Pancreas (tissue), 10 donors: ENCODE data around the gene LORICRIN. TPM values are rescaled to one million over a fixed set of nuclear protein-coding genes. Genes with fewer than 3 reads are reported as not detected.

Source experiments
- ATAC-seq, 4 donors: fragments of 200-7000 bp; cut with Tn5 transposase; one replicate each; pipeline versions ENCODE4 v1.8.0 to v1.9.1; 2020; ENCODE audit warnings: mild to moderate bottlenecking in 4 of 4, moderate library complexity in 4 of 4
- DNase-seq, 6 donors: peaks; one replicate each; pipeline ENCODE4 v3.0.0-alpha.2; 2020
- FAIRE-seq: peaks from 2 replicates; lab custom pipeline; 2012; peaks lifted over from hg19 to GRCh38; lab: Jason Lieb, UNC
- H3K27ac ChIP-seq, 4 donors: fragments of 200-600 bp; sonication (generic); 1 replicate in 3 of 4; 2 replicates in 1 of 4; pipeline versions ENCODE4 v1.5.0 to v1.8.0; 2020
- H3K27me3 ChIP-seq, 4 donors: fragments of 200-600 bp; one replicate each; pipeline ENCODE4 v1.8.0; 2021
- H3K36me3 ChIP-seq, 3 donors: fragments of 200-600 bp; sonication (generic) in 1 of 3; one replicate each; pipeline versions ENCODE4 v1.5.0 to v1.8.0; 2020 to 2021
- H3K4me1 ChIP-seq, 3 donors: fragments of 200-600 bp; one replicate each; pipeline ENCODE4 v1.8.0; 2021
- H3K4me3 ChIP-seq, 4 donors: fragments of 200-600 bp; sonication (generic) in 2 of 4; one replicate each; pipeline versions ENCODE4 v1.5.0 to v1.8.0; 2020 to 2021
- H3K9me3 ChIP-seq, 4 donors: fragments of 200-600 bp; one replicate each; pipeline ENCODE4 v1.8.0; 2021
- WGBS, 2 donors: extraction: QIAGEN DNeasy Blood & Tissue Kit; methylation state at CpG; one replicate each; pipeline ENCODE4 v1.1.7; 2013; 5-methylcytosine and 5-hydroxymethylcytosine counted together
- intact Hi-C, 3 donors: fragments of 100-400 bp; cut with DNase I; formaldehyde crosslinking; loops; one replicate each; pipeline versions ENCODE4 v1.11.1 to v1.14.2; 2022
- polyA plus RNA-seq, 2 donors: library from polyadenylated mRNA; stranded (reverse); fragments of 200-250 nt; gene quantifications; one replicate each; pipeline ENCODE4 v1.2.3, GENCODE V29; 2013
- total RNA-seq, 6 donors: library from RNA; stranded (reverse); fragmentation: NEBNext Ultra II Directional in 4 of 6; extraction: Animal tissue kit (Norgen Biotek cat#: 25700) in 4 of 6; gene quantifications; one replicate each; pipeline versions ENCODE4 v1.2.1 to v1.2.4, GENCODE V29; 2021 to 2023
- TF ChIP-seq, protein P1 (sequence below), 4 donors: fragments of 200-600 bp; sonication (generic) in 3 of 4; IDR thresholded peaks; one replicate each; pipeline versions ENCODE4 v1.5.0 to v1.8.0; 2021; ENCODE audit warnings: antibody characterized with exemption in 4 of 4
- donor health status: healthy with polysubstance abuse.
- donor health status: DM: no; HTN: no; CAD: no; lungs with moderate emphysema.
- donor health status: DM: no; HTN: no; CAD: no.
- donor health status: control.
- donor health status: control.
- donor health status: Bipolar disorder and iron deficiency.
- donor health status: DM: yes; HTN: yes; CAD: no.
- donor health status: DM: no; HTN: no; CAD: no.
- donor health status: DM: no; HTN: no; CAD: no.
- donor health status: DM: yes; HTN: yes; CAD: no.

LORICRIN gene
- total and polyA plus RNA-seq, 8 donors = not detected

DNA sequence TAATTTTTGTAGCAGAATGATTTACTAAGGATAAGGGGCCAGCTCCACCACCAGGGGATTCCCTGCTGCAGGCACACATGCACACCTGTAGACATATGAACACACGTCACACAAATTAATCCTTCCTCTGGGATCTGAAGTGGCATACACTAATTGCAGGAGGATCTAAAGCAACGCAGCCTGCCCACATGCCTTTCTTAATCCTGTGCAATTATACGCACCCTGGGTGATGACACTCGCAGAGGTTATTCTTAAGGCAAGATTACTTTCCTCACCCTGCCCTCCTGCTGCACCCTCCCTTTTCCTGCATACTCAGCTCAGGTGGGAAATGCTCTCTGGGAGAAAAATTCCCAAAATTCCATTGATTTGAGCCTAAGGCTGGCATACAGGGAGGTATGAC, 7.5 kb upstream of the LORICRIN start:
- 62 to 75% methylated on average over 4 of the region's 4 CpGs for WGBS, 2 donors
- no peaks in the 10 kb centered on the region for H3K9me3 ChIP-seq
- FAIRE-seq (no peak), ATAC-seq (no peak), DNase-seq (no peak)
- H3K4me1 ChIP-seq = no peaks in the 10 kb centered on the region
- intact Hi-C loops = no loop called here
- H3K27ac ChIP-seq = no peak overlapping the region
- no peak overlapping the region for H3K4me3 ChIP-seq
- H3K27me3 ChIP-seq = no peaks in the 10 kb centered on the region
- TF ChIP-seq, protein P1, sequence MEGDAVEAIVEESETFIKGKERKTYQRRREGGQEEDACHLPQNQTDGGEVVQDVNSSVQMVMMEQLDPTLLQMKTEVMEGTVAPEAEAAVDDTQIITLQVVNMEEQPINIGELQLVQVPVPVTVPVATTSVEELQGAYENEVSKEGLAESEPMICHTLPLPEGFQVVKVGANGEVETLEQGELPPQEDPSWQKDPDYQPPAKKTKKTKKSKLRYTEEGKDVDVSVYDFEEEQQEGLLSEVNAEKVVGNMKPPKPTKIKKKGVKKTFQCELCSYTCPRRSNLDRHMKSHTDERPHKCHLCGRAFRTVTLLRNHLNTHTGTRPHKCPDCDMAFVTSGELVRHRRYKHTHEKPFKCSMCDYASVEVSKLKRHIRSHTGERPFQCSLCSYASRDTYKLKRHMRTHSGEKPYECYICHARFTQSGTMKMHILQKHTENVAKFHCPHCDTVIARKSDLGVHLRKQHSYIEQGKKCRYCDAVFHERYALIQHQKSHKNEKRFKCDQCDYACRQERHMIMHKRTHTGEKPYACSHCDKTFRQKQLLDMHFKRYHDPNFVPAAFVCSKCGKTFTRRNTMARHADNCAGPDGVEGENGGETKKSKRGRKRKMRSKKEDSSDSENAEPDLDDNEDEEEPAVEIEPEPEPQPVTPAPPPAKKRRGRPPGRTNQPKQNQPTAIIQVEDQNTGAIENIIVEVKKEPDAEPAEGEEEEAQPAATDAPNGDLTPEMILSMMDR (IDR thresholded peaks at IDR 0.05) = no peak
- H3K36me3 ChIP-seq = no peaks in the 10 kb centered on the region

DNA sequence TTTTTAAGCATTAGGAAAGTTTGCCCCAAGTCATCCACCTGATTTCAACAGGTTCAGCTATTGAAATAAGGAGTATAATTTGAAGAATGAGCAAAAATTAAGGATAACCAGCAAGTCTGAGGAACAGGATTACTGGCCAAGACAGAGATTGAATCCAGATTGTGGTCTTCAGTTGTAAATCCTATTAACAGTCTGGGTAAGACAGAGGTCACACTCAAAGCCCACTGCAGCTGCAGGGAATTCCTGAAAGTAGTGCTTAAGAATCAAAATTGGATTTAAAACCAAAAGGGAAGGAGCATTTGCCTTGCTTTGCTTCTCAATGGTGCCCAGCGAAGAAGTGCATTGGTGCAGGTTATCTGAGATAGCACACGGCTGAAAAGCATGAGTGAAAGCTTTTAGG, 6.4 kb upstream of the LORICRIN start:
- no peak for DNase-seq
- Histone ChIP-seq H3K9me3 (no peaks in the 10 kb centered on the region), H3K27ac (no peak overlapping the region), H3K4me3 (no peak overlapping the region), H3K4me1 (no peaks in the 10 kb centered on the region), H3K36me3 (no peaks in the 10 kb centered on the region), H3K27me3 (no peaks in the 10 kb centered on the region)
- TF ChIP-seq, protein P1 (IDR thresholded peaks at IDR 0.05) = no peak
- no peak for ATAC-seq
- FAIRE-seq = no peak
- WGBS, 2 donors = 40 to 82% methylated on average over 2 of the region's 2 CpGs
- intact Hi-C loops = no loop called here

DNA sequence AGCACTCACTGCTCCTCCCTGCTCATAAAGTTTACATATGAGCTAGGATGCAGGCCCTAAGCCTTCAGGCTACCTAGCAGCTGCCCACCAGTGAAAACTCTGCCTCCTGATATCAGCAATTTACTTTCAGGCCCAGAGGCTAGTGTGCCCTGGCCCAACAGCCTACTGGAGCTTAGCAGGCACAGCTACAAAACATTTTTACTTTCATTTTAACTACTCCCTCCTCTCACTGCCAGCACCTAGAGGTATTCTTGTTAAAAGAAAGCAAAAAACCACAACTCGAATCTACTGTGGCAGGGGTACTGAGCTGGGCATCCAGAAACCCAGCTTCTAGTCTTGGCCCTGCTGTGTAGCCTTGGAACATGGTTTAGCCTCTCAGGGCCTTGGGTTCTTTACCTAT, 5.8 kb upstream of the LORICRIN start:
- Histone ChIP-seq H3K27ac (no peak overlapping the region), H3K27me3 (no peaks in the 10 kb centered on the region), H3K4me3 (no peak overlapping the region), H3K36me3 (no peaks in the 10 kb centered on the region), H3K4me1 (no peaks in the 10 kb centered on the region), H3K9me3 (no peaks in the 10 kb centered on the region)
- no peak for FAIRE-seq
- intact Hi-C loops = no loop called here
- 22 to 25% methylated on average over 1 of the region's 1 CpG for WGBS, 2 donors
- DNase-seq = no peak
- TF ChIP-seq, protein P1 (IDR thresholded peaks at IDR 0.05) = no peak
- no peak for ATAC-seq

DNA sequence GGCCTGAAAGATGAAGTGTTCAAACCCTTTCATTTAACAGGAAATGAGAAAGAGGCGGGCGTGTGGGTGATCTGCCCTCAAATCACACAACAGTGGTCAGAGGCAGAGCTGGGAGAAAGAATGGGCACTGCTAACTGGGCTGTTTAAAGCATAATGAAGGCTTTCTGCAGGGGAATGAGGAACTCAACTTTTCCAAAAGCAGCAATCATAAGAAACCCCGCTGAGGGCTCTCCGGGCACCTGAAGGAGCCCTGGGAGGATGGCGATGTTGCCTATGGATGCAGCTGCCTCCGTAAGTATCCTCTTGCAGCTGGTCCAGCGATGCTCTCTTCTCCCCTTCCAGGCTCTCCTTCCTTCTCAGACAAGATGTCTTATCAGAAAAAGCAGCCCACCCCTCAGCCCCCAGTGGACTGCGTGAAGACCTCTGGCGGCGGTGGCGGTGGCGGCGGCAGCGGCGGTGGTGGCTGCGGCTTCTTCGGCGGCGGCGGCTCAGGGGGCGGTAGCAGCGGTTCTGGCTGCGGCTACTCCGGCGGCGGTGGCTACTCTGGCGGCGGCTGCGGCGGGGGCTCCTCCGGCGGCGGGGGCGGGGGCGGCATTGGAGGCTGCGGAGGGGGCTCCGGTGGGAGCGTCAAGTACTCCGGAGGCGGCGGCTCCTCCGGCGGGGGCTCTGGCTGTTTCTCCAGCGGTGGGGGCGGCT, 1.2 kb downstream of the LORICRIN start:
- FAIRE-seq = no peak
- peak overlapping the region in 2 of 4 donors; percentile 27 to 48 for H3K4me3 ChIP-seq
- ATAC-seq = peak in 1 of 4 donors; percentile 32
- no peaks in the 10 kb centered on the region for H3K9me3 ChIP-seq
- WGBS, 2 donors = 15 to 17% methylated on average over 42 to 45 of the region's 45 CpGs
- no peak overlapping the region for H3K27ac ChIP-seq
- no peaks in the 10 kb centered on the region for H3K36me3 ChIP-seq
- DNase-seq = peak in 1 of 6 donors; percentile 60
- H3K27me3 ChIP-seq = peaks cover 0 to 30% (median 9%) of the 10 kb centered on the region in 4 donors
- intact Hi-C loops = no loop called here
- H3K4me1 ChIP-seq = peaks cover 0 to 4% (median 4%) of the 10 kb centered on the region in 3 donors
- TF ChIP-seq, protein P1 (IDR thresholded peaks at IDR 0.05) = no peak
